Measurements from ENCODE around the gene FAM229A. TPM values are rescaled to one million over a fixed set of nuclear protein-coding genes. Genes with fewer than 3 reads are reported as not detected.

The FAM229A gene
- total and polyA plus RNA-seq, 7 donors: 0.60 to 13.8 (median 5.4) TPM

DNA sequence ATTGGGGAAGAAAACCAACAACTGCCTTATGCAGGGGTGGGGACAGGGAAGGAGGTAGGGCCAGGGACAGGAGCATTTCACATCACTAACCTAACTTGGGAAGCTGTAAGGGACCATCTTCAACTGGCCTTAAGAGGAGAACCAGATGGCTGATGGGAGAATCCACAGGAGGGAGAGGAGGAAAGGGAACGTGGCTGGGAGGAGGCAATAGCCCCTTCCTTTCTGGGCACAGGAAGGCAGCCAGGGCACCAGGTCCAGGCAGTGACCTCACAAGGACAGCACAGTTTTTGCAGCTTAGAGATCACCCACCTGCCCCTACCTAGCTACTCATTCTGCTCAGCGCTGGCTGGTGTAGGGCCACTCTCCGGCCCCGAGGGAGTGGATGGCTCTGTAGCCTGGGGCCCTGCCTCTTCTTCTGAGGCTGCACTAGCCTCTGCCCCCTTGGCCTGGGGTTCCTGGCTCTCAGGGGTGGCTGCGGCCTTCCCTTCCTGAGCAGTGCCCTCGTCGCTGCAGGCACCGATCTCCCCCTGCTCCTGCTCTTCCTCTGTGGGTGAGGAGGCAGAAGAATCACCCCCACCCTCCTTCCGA is 27.9 kb downstream of the FAM229A start:
- H3K36me3 ChIP-seq: peaks cover 6 to 38% (median 23%) of the 10 kb centered on the region in 4 donors
- TF ChIP-seq EP300 (IDR thresholded peaks at IDR 0.05): no peak
- no peak for TF ChIP-seq POLR2AphosphoS5 (IDR thresholded peaks at IDR 0.05)
- TF ChIP-seq CTCF (IDR thresholded peaks at IDR 0.05): no peak
- no peak for TF ChIP-seq POLR2A (IDR thresholded peaks at IDR 0.05)
- 12 to 35% methylated on average over 9 of the region's 9 CpGs for WGBS, 2 donors
- peaks cover 0 to 25% (median 22%) of the 10 kb centered on the region in 4 donors for H3K4me1 ChIP-seq
- no peaks in the 10 kb centered on the region for H3K9me3 ChIP-seq
- intact Hi-C loops (cut with DNase I): loop anchor here (2.0 kb wide), 1 partner anchor 16 kb away; no protein-coding TSS in a partner anchor
- peak overlapping the region in 3 of 4 donors; percentile 54 to 73 (median 65) for H3K4me3 ChIP-seq
- H3K27me3 ChIP-seq: no peaks in the 10 kb centered on the region
- H3K27ac ChIP-seq: peak overlapping the region in 1 of 4 donors; percentile 60
- no peak for DNase-seq

DNA sequence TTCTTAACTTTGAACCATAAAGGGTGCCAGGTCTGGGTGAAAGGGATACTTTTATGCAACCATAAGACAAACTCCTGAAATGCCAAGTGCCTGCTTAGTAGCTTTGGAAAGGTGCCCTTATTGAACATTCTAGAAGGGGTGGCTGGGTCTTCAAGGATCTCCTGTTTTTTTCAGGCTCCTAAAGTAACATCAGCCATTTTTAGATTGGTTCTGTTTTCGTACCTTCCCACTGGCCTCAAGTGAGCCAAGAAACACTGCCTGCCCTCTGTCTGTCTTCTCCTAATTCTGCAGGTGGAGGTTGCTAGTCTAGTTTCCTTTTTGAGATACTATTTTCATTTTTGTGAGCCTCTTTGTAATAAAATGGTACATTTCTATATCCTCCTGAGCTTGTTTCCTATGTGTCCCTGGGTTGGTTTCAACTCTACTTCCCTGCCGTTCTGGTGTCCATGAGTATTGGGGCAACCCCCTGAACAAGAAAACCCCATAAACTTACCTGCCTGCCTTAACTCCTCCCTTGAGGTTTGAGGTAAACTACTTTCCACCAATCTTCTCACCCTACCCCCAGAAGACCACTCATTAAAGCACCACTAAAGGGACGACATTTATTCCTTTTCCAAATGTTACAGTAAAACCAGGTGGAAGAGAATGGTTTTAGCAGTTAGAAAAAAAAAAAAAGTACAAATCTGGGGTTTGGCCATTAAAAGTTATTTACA is 28.9 kb downstream of the FAM229A start:
- DNase-seq: no peak
- Histone ChIP-seq H3K27ac (no peak overlapping the region), H3K27me3 (no peaks in the 10 kb centered on the region), H3K36me3 (peaks cover 6 to 47% (median 31%) of the 10 kb centered on the region in 4 donors), H3K4me3 (no peak overlapping the region), H3K9me3 (no peaks in the 10 kb centered on the region), H3K4me1 (peaks cover 0 to 25% (median 22%) of the 10 kb centered on the region in 4 donors)
- 47 to 53% methylated on average over 3 of the region's 3 CpGs for WGBS, 2 donors
- intact Hi-C loops (cut with DNase I): no loop called here
- no peak for TF ChIP-seq CTCF (IDR thresholded peaks at IDR 0.05)
- TF ChIP-seq POLR2A (IDR thresholded peaks at IDR 0.05): no peak
- TF ChIP-seq EP300 (IDR thresholded peaks at IDR 0.05): no peak
- TF ChIP-seq POLR2AphosphoS5 (IDR thresholded peaks at IDR 0.05): no peak

GRCh38 chr1:32332290-32333079 is 29.8 kb downstream of the FAM229A start:
- intact Hi-C loops (cut with DNase I): no loop called here
- Histone ChIP-seq H3K36me3 (peaks cover 9 to 57% (median 40%) of the 10 kb centered on the region in 4 donors), H3K27ac (no peak overlapping the region), H3K27me3 (no peaks in the 10 kb centered on the region), H3K4me3 (no peak overlapping the region), H3K9me3 (no peaks in the 10 kb centered on the region), H3K4me1 (peaks cover 0 to 25% (median 22%) of the 10 kb centered on the region in 4 donors)
- WGBS, 2 donors: 34 to 74% methylated on average over 3 of the region's 3 CpGs
- DNase-seq: no peak
- TF ChIP-seq EP300 (IDR thresholded peaks at IDR 0.05) (no peak), POLR2A (IDR thresholded peaks at IDR 0.05) (no peak), CTCF (IDR thresholded peaks at IDR 0.05) (no peak), POLR2AphosphoS5 (IDR thresholded peaks at IDR 0.05) (no peak)

- Histone ChIP-seq H3K36me3 (peaks cover 13 to 66% (median 50%) of the 10 kb centered on the region in 4 donors), H3K4me1 (peaks cover 0 to 24% (median 18%) of the 10 kb centered on the region in 4 donors), H3K4me3 (no peak overlapping the region), H3K9me3 (no peaks in the 10 kb centered on the region), H3K27me3 (no peaks in the 10 kb centered on the region), H3K27ac (no peak overlapping the region)
- no peak for DNase-seq
- intact Hi-C loops (cut with DNase I): no loop called here
- TF ChIP-seq POLR2A (IDR thresholded peaks at IDR 0.05) (no peak), EP300 (IDR thresholded peaks at IDR 0.05) (no peak), CTCF (IDR thresholded peaks at IDR 0.05) (no peak)
- 88 to 94% methylated on average over 12 of the region's 12 CpGs for WGBS, 2 donors
Observed at GRCh38 chr1:32331549-32331948, 30.7 kb downstream of the FAM229A start.

Data from sigmoid colon (tissue), 7 donors.